DND-41 (cell line): ENCODE results near the gene GM2A.
"Not testable (repeated sequence)": the region's sequence is repeated elsewhere in the genome, so short reads cannot be mapped to it uniquely, and the experiment has no call there.

Experiments
- ATAC-seq: fragments of 200-7000 bp; cut with Tn5 transposase; 3 replicates; pipeline ENCODE4 v1.9.1; 2021; ENCODE audit warnings: low read depth; ENCODE audit not compliant: insufficient read depth
- DNase-seq: peaks from one replicate; pipeline ENCODE4 v3.0.0-alpha.2; 2020
- H2AFZ ChIP-seq: 2 replicates; pipeline ENCODE4 v1.6.0; 2012; ENCODE audit warnings: low read depth, low read length
- H3K27ac ChIP-seq: 2 replicates; pipeline ENCODE4 v1.5.1; 2012; ENCODE audit warnings: low read length, inconsistent platforms
- H3K27me3 ChIP-seq: fragments of 200-600 bp; sonication (generic); 2 replicates; pipeline ENCODE4 v1.6.0; 2012; ENCODE audit warnings: low read length, mild to moderate bottlenecking, inconsistent platforms; ENCODE audit not compliant: insufficient read depth, poor library complexity
- H3K36me3 ChIP-seq: 2 replicates; pipeline ENCODE4 v1.5.1; 2012; ENCODE audit warnings: low read length, inconsistent platforms; ENCODE audit not compliant: insufficient read depth
- H3K4me1 ChIP-seq: 2 replicates; pipeline ENCODE4 v1.5.1; 2012; ENCODE audit warnings: mild to moderate bottlenecking, low read length; ENCODE audit not compliant: insufficient read depth
- H3K4me2 ChIP-seq: 2 replicates; pipeline ENCODE4 v1.6.0; 2012; ENCODE audit warnings: mild to moderate bottlenecking, moderate library complexity, low read length, inconsistent platforms; ENCODE audit not compliant: insufficient read depth
- H3K4me3 ChIP-seq, 2 experiments: fragments of 200-600 bp in 1 of 2; shearing (Covaris generic) in 1 of 2; 2 replicates each; pipeline ENCODE4 v1.5.1; 2012 to 2016; ENCODE audit warnings: inconsistent platforms in 2 of 2, low read length in 2 of 2, mild to moderate bottlenecking in 2 of 2, low read depth in 1 of 2, moderate library complexity in 1 of 2
- H3K79me2 ChIP-seq: 2 replicates; pipeline ENCODE4 v1.6.0; 2012; ENCODE audit warnings: low read length, inconsistent platforms; ENCODE audit not compliant: insufficient read depth
- H3K9ac ChIP-seq: 2 replicates; pipeline ENCODE4 v1.6.0; 2012; ENCODE audit warnings: low read depth, mild to moderate bottlenecking, inconsistent platforms, low read length, moderate library complexity
- H3K9me3 ChIP-seq: 2 replicates; pipeline ENCODE4 v1.5.1; 2012; ENCODE audit warnings: low read length, moderate library complexity, mild to moderate bottlenecking, inconsistent platforms; ENCODE audit not compliant: insufficient read depth, severe bottlenecking
- H4K20me1 ChIP-seq: 2 replicates; pipeline ENCODE4 v1.6.0; 2012; ENCODE audit warnings: low read length; ENCODE audit not compliant: insufficient read depth
- EZH2 ChIP-seq: IDR thresholded peaks from 3 replicates; pipeline ENCODE4 v1.6.1; 2012; ENCODE audit warnings: borderline replicate concordance, low read depth, mild to moderate bottlenecking, moderate library complexity, low read length, inconsistent platforms; ENCODE audit not compliant: severe bottlenecking
- TF ChIP-seq, protein P1 (sequence below): IDR thresholded peaks from 2 replicates; pipeline ENCODE4 v1.5.1; 2012; ENCODE audit warnings: borderline replicate concordance, low read length, moderate library complexity, mild to moderate bottlenecking; ENCODE audit not compliant: poor library complexity, severe bottlenecking; ENCODE audit errors: extremely low read depth

Gene GM2A

DNA sequence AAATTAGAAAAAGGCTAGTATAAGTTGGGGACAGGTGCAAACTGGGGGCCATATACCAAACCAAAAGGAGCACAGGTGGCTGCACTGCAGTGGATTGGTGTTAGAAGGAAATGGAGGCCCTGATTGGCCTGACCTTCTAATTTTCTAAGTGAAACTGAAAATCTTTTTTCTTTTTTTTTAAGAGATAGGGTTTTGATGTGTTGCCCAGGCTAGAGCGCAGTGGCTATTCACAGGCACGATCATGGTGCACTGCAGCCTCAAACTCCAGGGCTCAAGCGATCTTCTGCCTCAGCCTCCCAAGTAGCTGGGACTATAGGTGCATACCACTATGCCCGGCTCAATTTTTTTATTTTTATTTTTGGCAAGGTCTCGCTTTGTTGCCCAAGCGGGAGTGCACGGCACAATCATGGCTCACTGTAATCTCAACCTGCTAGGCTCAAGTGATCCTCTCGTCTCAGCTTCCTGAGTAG lies 19.3 kb upstream of the GM2A start:
- no peaks in the 10 kb centered on the region for H3K9me3 ChIP-seq
- no peak overlapping the region for H3K4me2 ChIP-seq
- peaks cover 77% of the 10 kb centered on the region for H4K20me1 ChIP-seq
- H3K27ac ChIP-seq = no peak overlapping the region
- no peaks in the 10 kb centered on the region for H3K27me3 ChIP-seq
- peaks cover 100% of the 10 kb centered on the region for H3K79me2 ChIP-seq
- H2AFZ ChIP-seq = no peak overlapping the region
- peaks cover 11% of the 10 kb centered on the region; the same call in 1 of the 2 replicates for H3K4me1 ChIP-seq
- ATAC-seq = 0 out of 3 replicates have a peak, but pooled peaks have one; percentile 17
- DNase-seq = no peak
- no peak for TF ChIP-seq EZH2
- TF ChIP-seq, protein P1, sequence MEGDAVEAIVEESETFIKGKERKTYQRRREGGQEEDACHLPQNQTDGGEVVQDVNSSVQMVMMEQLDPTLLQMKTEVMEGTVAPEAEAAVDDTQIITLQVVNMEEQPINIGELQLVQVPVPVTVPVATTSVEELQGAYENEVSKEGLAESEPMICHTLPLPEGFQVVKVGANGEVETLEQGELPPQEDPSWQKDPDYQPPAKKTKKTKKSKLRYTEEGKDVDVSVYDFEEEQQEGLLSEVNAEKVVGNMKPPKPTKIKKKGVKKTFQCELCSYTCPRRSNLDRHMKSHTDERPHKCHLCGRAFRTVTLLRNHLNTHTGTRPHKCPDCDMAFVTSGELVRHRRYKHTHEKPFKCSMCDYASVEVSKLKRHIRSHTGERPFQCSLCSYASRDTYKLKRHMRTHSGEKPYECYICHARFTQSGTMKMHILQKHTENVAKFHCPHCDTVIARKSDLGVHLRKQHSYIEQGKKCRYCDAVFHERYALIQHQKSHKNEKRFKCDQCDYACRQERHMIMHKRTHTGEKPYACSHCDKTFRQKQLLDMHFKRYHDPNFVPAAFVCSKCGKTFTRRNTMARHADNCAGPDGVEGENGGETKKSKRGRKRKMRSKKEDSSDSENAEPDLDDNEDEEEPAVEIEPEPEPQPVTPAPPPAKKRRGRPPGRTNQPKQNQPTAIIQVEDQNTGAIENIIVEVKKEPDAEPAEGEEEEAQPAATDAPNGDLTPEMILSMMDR = no peak
- H3K9ac ChIP-seq = no peak overlapping the region
- no peak overlapping the region for H3K4me3 ChIP-seq
- H3K36me3 ChIP-seq = peaks cover 99% of the 10 kb centered on the region

DNA sequence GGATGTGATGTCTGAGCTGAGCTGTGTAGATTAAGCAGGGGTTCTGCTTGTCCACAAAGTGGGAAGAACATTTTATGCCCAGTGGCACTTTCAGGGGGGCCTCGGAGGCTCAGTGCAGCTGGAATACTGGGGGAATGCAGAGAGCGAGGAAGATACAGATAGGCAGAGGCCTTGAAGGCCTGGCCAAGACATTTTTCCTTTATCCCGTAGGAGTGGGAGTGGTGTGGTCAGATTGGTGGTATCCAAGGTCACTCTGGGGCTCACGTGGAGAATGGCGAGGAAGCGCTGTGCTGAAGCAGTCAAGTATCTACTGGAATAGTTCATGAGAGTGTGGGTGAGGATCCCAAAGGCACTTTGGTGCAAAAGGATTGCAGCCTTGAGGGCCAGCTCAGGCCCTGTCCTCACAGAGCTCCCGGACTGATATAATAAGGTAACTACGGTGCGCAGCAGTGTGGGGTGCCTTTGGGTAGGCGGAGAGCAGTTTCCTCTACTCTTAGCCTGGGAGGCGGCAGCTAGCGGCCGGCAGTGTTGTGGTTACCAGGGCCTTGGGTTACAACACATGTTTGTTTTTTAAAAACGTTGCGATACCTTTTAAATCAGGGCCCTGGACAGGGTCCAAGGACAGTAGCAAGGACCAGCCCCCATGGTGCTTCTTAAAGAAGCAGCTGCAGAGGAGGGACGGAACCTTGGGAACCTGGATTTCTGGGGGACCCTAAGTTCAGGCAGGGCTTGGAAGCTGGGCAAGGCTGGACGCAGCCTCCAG lies 18.3 kb upstream of the GM2A start:
- no peaks in the 10 kb centered on the region for H3K9me3 ChIP-seq
- peak overlapping the region; percentile 37 for H3K27ac ChIP-seq
- H3K4me2 ChIP-seq = no peak overlapping the region
- peaks cover 16% of the 10 kb centered on the region; the same call in 1 of the 2 replicates for H3K4me1 ChIP-seq
- DNase-seq (no peak), ATAC-seq (no peak)
- H4K20me1 ChIP-seq = peaks cover 81% of the 10 kb centered on the region
- peaks cover 99% of the 10 kb centered on the region for H3K36me3 ChIP-seq
- no peak overlapping the region for H2AFZ ChIP-seq
- H3K79me2 ChIP-seq = peaks cover 100% of the 10 kb centered on the region
- TF ChIP-seq EZH2 = no peak
- TF ChIP-seq, protein P1 = no peak
- no peaks in the 10 kb centered on the region for H3K27me3 ChIP-seq
- H3K9ac ChIP-seq = no peak overlapping the region
- no peak overlapping the region for H3K4me3 ChIP-seq

DNA sequence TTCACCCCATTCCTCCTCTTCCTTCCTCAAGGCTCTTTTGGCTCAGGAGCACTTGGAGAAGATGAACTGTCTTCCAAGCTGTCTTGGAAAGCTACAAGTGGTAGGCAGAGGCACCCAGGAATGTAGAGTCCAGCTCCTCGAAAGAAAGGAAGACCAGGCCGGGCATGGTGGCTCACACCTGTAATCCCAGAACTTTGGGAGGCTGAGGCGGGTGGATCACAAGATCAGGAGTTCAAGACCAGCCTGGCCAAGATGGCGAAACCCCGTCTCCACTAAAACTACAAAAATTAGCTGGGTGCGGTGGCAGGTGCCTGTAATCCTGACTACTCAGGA lies 17.8 kb upstream of the GM2A start:
- Histone ChIP-seq H3K36me3 (peaks cover 99% of the 10 kb centered on the region), H3K79me2 (peaks cover 100% of the 10 kb centered on the region), H3K4me1 (peaks cover 17% of the 10 kb centered on the region; the same call in 1 of the 2 replicates), H3K27ac (peak overlapping the region; percentile 41; the same call in 1 of the 2 replicates), H4K20me1 (peaks cover 82% of the 10 kb centered on the region)
- not testable (repeated sequence) for H3K9ac ChIP-seq, ATAC-seq, H3K27me3 ChIP-seq, H3K4me2 ChIP-seq, H3K4me3 ChIP-seq, H2AFZ ChIP-seq, DNase-seq, H3K9me3 ChIP-seq

DNA sequence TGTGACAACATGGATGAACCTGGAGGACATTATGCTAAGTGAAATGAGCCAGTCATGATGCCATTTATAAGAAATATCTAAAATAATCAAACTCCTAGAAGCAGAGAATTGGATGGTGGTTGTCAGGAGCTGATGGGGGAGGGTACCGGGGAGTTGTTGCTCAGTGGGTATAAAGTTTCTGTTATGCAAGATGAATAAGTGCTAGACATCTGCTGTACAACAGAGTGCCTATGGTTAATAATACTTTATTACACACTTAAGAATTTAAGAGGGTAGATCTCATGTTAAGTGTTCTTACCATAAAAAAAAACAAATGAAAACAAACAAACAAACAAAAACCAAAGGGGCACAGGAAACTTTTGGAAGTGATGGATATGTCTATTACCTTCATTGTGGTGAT lies 16.1 kb upstream of the GM2A start:
- DNase-seq = no peak
- TF ChIP-seq, protein P1 = no peak
- TF ChIP-seq EZH2 = no peak
- Histone ChIP-seq H3K4me2 (no peak overlapping the region), H3K4me3 (no peak overlapping the region), H2AFZ (no peak overlapping the region), H3K9me3 (no peaks in the 10 kb centered on the region), H3K9ac (no peak overlapping the region), H3K27me3 (no peaks in the 10 kb centered on the region), H4K20me1 (peaks cover 82% of the 10 kb centered on the region), H3K4me1 (peaks cover 17% of the 10 kb centered on the region; the same call in 1 of the 2 replicates), H3K36me3 (peaks cover 99% of the 10 kb centered on the region), H3K27ac (no peak overlapping the region), H3K79me2 (peaks cover 100% of the 10 kb centered on the region)
- no peak for ATAC-seq
